ENCODE measurements around the gene KDM4C. TPM values are rescaled to one million over a fixed set of nuclear protein-coding genes. Genes with fewer than 3 reads are reported as not detected.

Gene KDM4C
- total RNA-seq, 2 donors from 2014 or later = 26.1 to 47.8 TPM

DNA sequence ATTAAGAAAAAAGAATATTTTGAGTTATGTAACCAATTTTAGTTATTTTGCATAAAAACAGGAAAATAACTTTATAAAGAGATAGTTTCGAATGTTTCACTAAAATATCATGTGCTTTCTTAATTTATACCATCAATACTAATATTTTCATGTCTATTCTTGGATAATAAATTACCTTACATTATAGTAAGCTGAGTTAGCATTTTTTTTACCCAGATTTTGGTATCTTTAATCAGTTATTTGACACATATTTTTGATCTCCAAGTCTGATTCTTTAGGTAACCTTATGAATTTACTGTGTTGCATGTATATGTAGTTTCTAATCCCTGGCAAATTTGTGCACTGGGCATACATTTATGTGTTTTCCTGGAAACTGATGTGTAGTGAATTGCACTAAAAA is 138.0 kb downstream of the KDM4C start:
- H3K36me3 ChIP-seq = no peaks in the 10 kb centered on the region
- no peaks in the 10 kb centered on the region for H3K9me3 ChIP-seq
- TF ChIP-seq, protein P1, sequence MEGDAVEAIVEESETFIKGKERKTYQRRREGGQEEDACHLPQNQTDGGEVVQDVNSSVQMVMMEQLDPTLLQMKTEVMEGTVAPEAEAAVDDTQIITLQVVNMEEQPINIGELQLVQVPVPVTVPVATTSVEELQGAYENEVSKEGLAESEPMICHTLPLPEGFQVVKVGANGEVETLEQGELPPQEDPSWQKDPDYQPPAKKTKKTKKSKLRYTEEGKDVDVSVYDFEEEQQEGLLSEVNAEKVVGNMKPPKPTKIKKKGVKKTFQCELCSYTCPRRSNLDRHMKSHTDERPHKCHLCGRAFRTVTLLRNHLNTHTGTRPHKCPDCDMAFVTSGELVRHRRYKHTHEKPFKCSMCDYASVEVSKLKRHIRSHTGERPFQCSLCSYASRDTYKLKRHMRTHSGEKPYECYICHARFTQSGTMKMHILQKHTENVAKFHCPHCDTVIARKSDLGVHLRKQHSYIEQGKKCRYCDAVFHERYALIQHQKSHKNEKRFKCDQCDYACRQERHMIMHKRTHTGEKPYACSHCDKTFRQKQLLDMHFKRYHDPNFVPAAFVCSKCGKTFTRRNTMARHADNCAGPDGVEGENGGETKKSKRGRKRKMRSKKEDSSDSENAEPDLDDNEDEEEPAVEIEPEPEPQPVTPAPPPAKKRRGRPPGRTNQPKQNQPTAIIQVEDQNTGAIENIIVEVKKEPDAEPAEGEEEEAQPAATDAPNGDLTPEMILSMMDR (IDR thresholded peaks at IDR 0.05) = no peak
- no peaks in the 10 kb centered on the region for H3K27me3 ChIP-seq (replicated peaks; ENCODE audit: insufficient read depth)
- ATAC-seq (ENCODE audit: insufficient number of reproducible peaks, low FRiP score, low read depth) = no peak
- H3K4me1 ChIP-seq (ENCODE audit: control insufficient read depth in 1 of 2, low read depth in 2 of 2) = peaks cover 2 to 14% of the 10 kb centered on the region in 2 donors
- H3K27ac ChIP-seq = no peak overlapping the region
- DNase-seq (ENCODE audit: low spot score) = no peak
- no peak overlapping the region for H3K4me3 ChIP-seq

DNA sequence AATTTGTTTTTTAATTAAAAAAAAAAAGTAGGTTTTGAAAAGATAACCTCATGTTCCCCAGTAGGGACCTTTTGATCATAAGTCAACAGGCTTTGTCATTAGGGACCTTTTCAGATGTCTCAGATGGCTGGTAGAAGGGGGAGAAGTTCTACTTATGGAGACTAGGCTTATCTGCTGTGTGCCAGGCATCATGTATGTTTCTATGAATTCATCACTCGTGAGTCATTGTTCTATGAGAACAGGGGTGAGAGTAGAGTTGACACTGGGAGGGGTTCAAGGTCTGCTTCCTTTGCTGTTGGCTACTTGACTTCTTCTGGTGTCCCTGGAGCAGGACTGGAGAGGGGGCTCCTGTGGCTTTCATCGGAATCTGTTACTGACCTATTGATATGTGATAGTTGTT is 138.8 kb downstream of the KDM4C start:
- no peaks in the 10 kb centered on the region for H3K27me3 ChIP-seq (replicated peaks; ENCODE audit: insufficient read depth)
- TF ChIP-seq, protein P1 (IDR thresholded peaks at IDR 0.05) = no peak
- H3K9me3 ChIP-seq = no peaks in the 10 kb centered on the region
- ATAC-seq (ENCODE audit: insufficient number of reproducible peaks, low FRiP score, low read depth) (no peak), DNase-seq (ENCODE audit: low spot score) (no peak)
- peaks cover 2 to 14% of the 10 kb centered on the region in 2 donors for H3K4me1 ChIP-seq (ENCODE audit: control insufficient read depth in 1 of 2, low read depth in 2 of 2)
- no peak overlapping the region for H3K27ac ChIP-seq
- no peaks in the 10 kb centered on the region for H3K36me3 ChIP-seq
- H3K4me3 ChIP-seq = no peak overlapping the region

DNA sequence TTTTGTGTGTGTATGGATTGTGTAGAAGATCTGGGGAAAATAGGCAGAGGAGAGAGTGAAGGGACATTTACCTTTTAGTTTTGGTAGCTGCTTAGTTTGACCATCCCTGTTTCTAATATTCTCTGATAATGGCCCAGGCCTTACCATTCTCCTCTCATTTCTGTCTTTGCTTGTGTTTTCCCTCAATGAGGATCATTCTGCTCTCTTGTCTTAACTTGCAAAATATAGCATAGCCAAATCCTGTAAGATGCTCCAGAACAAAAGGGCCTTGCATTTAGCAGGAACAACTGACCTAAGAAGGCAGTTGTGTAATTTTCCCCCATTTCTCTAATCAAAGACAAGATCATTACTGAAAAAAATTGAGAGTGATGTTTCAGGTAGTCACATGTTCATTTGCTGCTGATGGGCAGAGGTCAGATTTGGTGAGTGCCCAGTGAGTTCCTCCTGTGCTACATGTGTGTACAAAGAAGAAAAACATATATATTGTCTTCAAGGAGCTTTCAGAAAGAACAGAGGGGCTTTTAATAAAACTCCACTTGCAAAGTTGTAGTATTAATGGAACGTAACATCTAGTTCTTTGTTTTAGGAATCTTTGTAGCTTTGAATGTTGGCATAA is 139.5 kb downstream of the KDM4C start:
- no peak for ATAC-seq (ENCODE audit: insufficient number of reproducible peaks, low FRiP score, low read depth)
- Histone ChIP-seq H3K4me3 (no peak overlapping the region), H3K4me1 (ENCODE audit: control insufficient read depth in 1 of 2, low read depth in 2 of 2) (peaks cover 3 to 14% of the 10 kb centered on the region in 2 donors), H3K9me3 (no peaks in the 10 kb centered on the region), H3K36me3 (no peaks in the 10 kb centered on the region), H3K27me3 (replicated peaks; ENCODE audit: insufficient read depth) (no peaks in the 10 kb centered on the region), H3K27ac (no peak overlapping the region)
- DNase-seq (ENCODE audit: low spot score) = no peak
- TF ChIP-seq, protein P1 (IDR thresholded peaks at IDR 0.05) = no peak

DNA sequence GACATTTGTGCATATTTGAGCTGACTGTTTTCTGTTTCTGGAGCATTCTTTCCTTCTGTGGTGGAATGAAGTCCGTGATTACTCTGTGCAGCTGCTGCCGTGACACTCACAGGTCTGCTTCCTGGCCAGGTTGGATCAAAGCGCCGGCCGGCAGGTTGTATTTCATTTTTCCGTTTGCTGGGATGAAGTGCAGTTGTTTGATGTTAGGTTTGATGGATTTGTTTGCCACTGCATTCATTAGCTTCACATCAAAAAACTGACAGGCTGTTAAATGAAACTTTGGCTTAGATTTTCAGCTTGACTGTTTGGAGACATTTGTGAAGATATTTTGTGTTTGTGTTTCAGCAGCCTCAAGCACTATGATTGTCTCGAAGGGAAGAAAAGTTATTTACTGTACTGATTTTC is 140.1 kb downstream of the KDM4C start:
- ATAC-seq (ENCODE audit: insufficient number of reproducible peaks, low FRiP score, low read depth) (no peak), DNase-seq (ENCODE audit: low spot score) (no peak)
- H3K4me1 ChIP-seq (ENCODE audit: control insufficient read depth in 1 of 2, low read depth in 2 of 2) = peaks cover 6 to 14% of the 10 kb centered on the region in 2 donors
- H3K9me3 ChIP-seq = no peaks in the 10 kb centered on the region
- H3K36me3 ChIP-seq = no peaks in the 10 kb centered on the region
- TF ChIP-seq, protein P1 (IDR thresholded peaks at IDR 0.05) = no peak
- H3K27me3 ChIP-seq (replicated peaks; ENCODE audit: insufficient read depth) = no peaks in the 10 kb centered on the region
- H3K4me3 ChIP-seq = no peak overlapping the region
- H3K27ac ChIP-seq = no peak overlapping the region

DNA sequence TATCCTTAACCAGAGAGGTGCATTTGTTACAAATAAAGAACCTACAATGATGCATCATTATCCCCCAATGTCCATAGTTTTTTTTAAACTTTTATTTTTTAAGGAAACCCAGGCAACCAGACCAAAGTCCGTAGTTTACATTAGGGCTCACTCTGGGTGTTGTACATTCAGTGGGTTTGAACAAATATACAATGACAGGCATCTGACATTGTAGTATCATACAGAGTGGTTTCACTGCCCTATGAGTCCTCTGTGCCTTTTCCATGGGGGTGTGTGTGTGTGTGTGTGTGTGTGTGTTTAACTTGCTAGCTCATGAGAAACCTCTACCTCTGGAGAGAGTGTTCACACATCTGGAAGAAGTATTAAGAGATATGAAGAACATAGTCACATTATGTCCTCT is 141.5 kb downstream of the KDM4C start:
- no peak for ATAC-seq (ENCODE audit: insufficient number of reproducible peaks, low FRiP score, low read depth)
- no peak overlapping the region for H3K4me3 ChIP-seq
- no peaks in the 10 kb centered on the region for H3K9me3 ChIP-seq
- no peak overlapping the region for H3K27ac ChIP-seq
- TF ChIP-seq, protein P1 (IDR thresholded peaks at IDR 0.05) = no peak
- no peaks in the 10 kb centered on the region for H3K27me3 ChIP-seq (replicated peaks; ENCODE audit: insufficient read depth)
- peaks cover 6 to 14% of the 10 kb centered on the region in 2 donors for H3K4me1 ChIP-seq (ENCODE audit: control insufficient read depth in 1 of 2, low read depth in 2 of 2)
- no peaks in the 10 kb centered on the region for H3K36me3 ChIP-seq
- DNase-seq (ENCODE audit: low spot score) = no peak

All from thoracic aorta (tissue), 2 donors.